HG03060 (cell line): ENCODE measurements around the gene ZMIZ1.

Experiments
- ATAC-seq: cut with Tn5 transposase; IDR thresholded peaks from one replicate; pipeline ENCODE4 v1.9.1; 2021; ENCODE audit warnings: low read depth, moderate number of reproducible peaks; ENCODE audit not compliant: unreplicated experiment

ZMIZ1 gene

DNA sequence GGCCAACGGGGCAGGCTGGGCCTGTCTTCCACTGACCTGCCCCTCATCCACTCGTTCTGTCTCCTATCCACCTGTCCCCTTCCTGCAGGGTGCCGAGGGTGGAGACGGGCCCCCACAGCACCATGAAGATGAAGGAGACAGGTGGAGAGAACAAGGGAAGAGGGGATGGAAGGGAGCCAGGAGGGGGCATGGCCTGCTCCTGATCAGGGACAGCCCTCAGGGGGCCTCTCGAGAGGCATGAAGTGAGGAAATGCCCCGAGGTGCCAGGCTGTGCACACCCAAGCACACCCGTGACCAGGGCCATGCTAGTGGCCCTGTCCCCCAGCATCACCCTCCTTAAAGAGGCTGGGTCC, 111.2 kb downstream of the ZMIZ1 start:
- ATAC-seq: no peak

DNA sequence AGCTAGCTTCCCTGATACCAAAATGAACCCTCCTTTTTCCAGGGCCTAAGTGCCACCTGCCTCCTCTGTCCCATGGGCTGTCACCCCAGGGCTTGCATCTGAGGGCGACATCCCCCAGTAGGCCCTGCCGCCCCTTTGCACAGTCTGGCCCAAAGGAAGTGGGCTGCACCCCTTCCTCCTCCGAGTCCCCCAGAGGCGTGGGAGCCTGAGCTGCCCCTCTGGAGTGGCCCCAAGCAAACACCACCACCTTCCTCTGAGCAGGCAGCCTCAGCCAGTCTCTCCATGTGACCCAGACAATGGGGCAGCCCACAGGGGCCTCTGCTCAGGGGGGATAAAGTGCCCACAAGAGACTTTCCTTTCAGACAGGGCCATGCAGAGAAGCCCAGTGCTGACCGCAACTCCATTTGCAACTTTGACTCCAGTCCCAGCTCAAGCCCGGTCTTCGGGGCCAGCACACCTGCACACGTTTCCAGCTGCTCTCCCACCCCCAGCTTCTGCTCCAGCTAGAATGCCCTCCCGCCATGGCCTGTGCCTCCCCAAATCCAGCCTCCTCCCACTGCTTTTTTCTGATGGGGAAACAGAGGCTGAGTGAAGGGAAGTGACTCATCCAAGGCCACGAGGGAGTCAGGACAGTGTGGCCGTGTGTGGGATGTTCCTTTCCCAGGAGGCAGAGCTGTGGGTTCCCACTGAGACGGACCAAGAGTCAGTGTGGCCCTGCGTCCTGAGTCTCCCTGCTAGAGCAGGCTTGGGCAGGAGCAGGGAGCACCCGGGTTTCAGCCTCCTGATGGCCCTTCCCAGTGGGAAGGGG, 111.9 kb downstream of the ZMIZ1 start:
- ATAC-seq: no peak

DNA sequence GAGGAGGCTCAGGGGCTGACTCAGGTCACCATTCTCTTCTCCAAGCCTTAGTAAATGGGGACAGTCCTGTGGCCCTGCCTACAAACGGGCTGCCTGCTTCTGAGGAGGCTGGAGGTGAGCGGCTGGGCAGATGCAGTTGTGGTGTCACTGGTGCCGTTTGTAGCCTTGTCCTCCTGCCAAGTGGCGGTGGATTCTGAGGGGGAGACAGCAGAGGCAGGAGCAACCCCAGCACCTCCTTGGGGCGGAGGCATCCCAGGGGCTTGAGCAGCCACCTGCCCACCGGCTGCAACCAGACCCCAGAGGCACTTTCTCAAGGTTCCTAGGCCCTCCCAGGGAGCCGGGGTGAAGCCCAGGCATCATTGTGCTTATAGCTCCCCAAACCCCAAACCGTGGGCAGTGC, 112.5 kb downstream of the ZMIZ1 start:
- ATAC-seq: no peak

DNA sequence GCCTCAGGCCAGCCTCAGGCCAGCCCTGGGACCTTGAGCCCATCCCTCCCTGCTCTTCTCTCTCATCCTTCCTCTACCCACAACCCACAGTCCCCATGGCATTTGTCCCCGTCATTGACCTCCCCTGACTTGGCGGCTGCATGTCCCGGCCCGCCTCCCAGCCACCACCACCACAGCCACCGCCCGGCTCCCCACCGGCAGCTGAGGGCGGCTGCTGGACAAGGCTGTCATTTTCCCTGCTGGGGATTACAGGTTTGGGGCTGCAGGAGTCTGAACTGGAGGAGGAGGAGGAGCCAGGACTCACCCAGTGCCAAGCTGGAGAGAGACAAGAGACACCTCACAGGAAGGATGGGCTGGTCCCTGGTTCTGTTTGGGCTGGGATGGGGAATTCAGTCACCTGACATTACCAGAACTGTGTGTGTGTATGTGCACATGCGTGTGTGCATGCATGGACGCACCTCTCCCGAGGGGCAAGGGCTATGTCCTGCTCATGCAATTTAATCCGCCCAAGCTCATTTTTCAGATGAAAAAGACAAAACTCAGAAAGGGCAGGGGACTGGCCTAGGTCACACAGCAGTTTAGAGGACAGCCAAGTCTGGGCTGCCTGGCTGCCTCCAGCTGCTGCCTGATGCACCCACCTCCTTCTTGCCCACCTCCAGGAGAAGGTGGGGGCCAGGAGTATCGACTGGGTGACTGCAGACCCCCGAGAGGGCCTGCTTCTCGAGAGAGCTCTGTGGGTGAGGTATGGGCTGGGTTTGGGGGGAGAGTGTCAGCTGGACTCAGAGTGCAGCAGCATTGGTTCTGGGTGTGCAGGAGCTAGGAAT, 113.1 kb downstream of the ZMIZ1 start:
- no peak for ATAC-seq

DNA sequence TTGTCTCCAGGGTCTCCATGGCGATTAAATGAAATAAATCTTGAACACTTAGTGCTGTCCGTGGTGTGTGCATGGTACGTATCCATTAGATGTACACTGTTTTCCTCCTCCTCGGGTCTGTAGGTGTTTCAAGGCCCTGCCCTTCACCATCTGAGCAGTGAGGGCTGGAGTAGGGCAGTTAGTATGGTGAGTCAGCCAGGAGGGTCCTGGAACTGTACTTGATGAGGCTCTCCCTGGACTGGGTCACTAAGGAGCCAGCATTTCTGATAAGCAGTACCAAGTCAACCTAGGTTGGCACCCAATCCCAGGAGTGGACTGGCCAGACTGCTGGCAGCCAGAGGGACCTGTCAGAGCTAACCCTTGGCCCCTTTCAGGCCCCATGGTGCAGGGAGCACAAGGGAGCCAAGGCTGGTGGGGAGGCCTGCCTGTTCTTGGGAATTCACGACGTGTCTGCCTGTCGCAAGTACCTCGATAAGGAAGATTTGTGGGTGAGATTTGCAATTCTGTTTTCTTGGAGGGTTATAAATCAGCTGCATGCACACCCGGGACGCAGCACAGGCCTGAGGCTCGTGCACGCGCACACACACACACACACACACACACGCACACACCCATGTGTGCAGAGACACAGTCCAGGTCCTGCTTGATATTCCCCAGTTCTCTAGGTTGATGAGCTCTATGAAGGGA, 114.2 kb downstream of the ZMIZ1 start:
- no peak for ATAC-seq

DNA sequence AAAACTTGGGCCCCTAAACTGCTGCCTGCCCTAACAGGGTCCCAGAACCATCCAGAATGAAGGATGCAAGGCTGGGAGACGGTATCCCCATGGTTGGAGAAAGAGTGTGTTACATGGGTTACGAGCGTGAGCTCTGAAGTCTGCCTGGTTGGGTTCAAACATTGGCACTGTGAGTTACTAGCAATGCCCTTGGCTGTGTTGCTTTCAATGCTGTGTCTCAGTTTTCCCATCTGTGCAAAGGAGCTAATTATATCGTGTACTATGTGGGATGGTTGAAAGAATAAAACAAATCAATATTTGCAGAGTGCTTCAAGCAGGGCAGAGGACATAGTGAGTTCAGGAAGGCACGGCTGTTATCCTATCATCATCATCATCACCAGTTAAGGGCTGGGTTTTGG, 114.7 kb downstream of the ZMIZ1 start:
- no peak for ATAC-seq

DNA sequence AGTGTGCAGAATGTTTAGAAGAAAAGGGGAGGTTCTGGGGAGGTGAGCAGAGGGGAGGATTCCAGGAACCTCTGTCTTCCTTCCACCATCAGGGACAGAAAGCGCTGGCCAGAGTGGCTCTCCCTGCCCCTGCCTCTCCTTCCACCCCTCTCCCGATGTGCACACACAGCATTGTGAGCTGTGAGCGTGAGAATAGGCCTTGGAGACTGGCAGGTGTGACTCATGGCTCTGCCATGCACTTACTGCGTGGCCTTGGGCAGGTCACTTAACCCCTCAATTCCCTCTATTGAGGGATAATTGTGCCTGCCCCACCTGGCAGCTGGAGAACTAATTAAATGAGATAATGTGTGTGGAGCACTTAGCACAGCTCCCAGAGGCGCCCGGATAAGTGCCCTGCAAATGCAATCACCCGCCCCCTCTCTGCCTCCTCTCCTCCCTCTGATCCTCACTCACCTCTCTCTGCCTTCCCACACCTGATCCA, 115.4 kb downstream of the ZMIZ1 start:
- ATAC-seq: no peak

DNA sequence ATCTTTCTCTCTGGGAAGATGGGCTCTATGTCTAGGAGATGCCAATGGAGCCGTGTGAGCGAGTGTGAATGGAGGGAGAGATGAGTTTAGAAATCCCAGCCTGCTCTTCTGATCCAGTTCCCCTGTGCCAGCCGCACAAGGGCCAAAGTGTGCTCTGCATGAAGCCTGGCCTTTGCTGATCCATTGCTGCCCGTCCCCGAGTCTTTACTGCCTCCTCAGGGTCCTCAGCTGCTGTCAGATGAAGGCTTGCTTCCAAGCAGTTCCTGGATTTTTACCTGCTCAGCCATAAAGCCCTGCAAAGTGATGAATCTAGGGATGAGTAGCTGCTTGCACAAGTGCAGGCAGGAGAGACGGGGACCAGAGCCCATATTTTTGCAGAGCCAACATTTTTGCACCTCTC, 115.9 kb downstream of the ZMIZ1 start:
- no peak for ATAC-seq

DNA sequence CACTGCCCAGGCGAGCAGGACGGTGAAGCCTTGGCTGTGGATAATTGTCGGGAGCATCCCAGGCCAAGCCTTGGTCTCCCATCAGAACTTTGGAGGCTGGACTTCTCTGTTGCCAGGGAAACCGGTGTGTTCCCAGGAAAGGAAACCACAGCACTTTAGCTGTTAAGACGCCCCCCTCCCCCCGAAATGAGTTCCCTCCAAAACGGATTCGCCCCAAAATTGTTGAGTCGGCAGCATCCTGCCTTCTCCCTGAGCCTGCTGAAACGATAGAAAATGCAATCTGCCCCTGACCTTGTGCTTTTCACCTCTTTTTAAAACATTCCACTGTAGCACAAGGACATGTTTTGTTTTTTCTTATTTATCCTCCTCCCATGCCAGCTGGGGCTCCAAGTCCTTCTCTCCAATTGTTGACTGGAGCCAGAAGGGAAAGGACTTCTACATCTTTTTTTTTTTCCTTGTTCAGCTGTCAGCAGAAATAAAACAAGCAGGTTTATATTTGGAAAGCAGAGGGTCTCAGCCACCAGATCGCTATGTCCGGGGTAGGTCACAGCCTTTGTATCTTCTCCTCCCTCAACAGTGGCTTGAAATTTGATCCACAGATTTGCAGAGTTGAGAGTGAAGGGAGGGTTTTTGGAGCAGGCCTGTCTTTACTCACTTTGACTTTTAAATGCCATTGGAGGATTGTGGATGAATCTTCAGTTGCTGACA, 116.5 kb downstream of the ZMIZ1 start:
- no peak for ATAC-seq

DNA sequence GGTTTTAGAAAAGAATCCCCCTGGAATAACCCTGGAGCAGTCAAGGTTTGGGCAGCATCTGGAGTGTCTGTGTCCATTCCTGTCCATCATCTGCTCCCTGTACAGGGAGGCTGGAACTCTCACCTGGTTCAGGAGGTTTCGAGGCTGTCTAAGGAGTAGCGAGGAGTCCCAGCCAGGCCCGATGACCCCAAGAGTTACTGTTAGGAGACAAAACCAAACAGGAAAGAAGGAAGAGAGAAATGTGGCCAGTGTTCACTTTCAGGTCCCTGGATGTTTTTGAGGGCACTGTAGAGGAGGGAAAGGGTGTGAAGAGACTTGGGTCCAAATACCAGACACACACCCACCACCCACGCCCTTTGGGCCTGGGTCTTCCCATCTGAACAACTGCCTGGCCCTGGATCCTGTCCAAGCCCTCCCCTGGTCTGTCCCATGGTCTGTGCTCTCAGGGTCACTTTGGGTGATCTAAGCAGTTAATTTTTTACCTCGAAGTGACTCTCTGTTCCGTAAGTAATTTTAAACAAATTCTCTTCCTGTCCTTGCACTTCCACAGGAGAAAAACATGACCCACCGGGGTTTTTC, 117.1 kb downstream of the ZMIZ1 start:
- ATAC-seq: no peak

DNA sequence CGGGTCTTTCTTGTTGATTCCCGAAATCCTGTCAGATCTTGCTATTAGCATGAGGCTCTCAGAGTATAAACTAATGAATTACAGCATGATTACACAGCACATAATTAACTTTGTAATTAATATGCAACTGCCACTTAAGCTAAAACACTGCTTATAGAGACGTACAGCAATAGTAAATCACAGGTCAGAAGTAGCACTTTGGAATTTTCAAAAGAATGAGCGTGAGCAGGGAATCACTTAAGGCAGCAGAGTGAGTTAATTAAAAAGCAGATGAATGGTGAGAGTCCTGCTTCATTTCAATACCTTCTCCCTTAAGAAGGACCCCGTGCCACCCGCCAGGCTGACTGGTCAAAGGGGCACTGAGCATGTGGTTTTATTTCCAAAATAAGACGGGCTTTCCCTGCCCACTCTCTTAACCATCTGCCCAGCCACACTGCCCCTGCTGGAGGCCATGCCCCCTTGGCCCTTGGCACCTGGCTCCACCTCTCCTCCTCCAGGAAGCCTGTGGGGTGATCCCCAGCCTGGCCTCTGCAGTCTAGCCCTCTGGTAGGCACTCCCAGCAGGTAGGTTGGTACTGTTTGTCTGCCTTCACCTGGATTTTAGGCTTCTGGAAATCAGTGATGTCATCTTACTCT, 117.8 kb downstream of the ZMIZ1 start:
- no peak for ATAC-seq

DNA sequence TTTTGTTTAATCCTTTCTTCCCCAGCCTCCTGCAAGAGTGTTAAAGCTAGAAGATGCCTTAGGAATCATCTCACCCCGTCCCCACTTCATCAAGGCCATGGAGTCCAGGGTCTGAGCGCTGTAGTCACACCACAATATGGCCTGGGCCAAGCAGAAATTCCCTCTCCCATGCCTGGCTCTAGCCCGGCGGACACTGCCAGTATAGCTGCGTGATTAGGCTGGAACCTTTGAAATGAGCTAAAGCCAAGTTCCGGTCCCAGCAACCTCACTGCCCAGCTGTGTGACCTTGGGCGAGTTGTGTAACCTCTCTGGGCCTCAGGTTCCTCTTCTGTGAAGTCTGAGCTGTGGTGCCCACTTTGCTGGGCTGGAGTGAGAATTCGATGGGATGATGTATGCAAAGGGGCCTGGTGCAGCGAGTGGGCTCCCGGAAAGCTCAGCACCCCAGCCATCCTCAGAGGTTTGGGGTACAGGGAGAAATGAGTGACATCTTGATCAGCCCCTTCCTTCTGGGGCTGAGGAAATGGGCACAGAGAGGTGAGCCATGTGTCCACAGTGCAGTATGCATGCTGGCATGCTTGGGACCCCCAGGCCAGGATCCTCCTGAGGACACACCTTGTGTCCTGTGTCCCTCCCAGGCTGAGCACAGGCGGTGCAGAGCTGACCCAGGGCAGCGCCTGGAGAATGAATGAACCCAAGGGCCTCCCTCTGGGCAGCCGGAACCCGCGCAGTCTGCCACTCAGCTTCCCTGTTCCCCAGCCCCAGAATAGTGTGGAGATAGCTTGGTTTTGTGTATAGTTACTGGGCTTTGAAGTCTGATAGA, 118.6 kb downstream of the ZMIZ1 start:
- no peak for ATAC-seq

DNA sequence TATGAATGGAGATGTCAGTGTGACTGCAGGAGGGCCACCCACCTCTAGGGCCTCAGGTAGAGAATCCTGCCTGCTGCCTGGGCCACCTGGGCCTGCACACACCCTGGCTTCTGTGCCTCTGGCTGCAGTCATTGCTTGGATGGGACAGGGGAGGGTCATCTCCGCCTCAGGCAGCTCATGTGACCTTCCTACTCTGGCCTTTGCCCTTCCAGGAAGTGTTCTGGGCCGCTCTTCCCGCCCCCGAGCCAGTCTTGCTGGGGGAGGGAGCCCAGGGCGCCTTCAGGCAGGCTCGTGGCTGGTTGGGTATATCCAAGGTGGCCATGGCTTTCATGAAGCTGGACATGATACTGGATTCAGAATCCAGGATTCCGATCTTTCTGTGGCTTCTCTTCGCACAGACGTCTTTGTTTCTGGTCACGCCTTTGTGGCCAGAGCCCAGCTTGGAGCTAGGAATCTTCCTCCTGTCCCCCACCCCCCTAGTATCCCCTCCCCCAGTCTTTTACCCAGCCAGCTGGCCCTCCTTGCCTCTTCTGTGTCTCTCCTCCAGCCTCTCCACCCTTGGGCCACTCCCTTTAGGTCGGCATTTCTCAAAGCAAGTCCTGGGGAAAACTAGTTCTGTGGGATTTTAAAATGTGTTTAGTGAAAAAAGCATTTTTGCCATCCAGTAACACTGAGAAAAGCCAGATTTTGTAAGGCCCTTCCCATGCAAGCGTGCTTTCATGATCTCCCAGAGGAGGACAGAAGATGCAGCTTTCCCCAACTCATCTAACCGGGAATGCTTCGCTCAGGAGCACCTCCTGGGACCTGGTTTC, 119.6 kb downstream of the ZMIZ1 start:
- no peak for ATAC-seq

DNA sequence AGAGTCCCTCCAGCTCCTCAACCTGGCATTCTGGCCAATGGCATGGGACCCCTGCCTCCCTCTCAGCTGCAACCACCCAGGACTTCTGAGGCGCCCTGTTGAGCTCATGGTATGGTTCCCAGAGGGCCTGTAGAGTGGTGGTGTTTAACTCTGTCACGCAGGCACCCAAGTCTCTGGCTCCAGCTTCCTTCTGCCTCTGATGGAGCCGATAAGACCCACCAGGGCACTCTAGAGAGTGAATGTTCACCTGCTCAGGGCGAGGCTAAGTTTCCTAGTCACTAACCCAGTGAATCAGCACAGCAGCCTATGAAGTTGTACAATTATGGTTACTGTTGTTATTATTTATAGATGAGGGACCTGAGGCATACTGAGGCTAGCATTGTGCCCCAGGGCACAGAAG, 120.4 kb downstream of the ZMIZ1 start:
- ATAC-seq: no peak

DNA sequence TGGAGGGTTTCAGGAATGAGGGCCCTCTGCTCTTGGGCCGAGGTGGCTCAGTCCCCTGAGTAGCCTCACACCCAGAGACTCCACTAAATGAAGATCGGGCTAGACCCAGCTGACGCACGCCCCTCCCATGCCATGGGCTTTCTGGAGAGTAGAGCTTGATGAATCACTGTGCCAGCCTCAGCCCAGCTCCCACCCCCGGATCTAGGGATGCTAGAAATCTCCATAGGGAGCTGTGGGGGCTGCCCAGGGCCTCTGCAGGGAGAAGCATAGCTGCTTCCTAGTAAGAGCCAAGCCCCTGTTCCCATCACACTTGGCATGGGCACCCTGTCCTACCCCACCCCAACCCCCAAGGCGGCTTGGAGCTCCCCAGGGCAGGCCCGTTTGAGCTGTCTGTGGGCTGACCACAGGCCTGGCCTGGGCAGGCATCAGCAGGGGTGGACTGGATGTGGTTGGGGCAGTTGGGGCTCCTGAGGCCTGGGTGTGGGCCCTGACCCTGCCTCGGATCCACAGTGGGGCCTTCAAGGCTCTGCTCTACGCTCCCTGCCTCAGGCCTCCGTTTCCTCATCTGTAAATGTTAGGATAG, 121.2 kb downstream of the ZMIZ1 start:
- ATAC-seq: no peak

DNA sequence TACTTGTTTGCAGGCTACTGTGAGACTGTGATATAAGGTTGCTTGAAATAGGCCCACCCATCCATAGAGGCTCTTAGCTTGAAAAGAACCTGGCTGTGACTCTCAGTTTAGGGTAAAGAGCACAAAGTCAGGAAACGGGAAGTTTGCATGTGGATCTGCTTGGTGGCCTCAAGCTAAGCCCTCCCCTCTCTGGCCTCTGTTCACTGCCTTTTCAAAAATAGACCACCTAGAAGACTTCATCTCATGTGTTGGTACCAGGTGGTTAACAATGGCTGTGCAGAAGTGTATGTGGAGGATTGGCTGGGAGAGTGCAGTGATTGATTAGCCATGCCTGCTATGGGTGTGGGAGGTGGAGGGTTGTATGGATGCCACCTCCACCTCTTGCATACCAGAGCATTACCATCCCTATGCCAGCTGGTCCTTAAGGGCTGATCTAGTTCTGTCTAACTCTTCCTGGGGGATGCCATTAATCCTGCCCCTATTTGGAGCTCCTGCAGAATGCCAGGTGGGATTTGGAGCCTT, 122.0 kb downstream of the ZMIZ1 start:
- no peak for ATAC-seq

DNA sequence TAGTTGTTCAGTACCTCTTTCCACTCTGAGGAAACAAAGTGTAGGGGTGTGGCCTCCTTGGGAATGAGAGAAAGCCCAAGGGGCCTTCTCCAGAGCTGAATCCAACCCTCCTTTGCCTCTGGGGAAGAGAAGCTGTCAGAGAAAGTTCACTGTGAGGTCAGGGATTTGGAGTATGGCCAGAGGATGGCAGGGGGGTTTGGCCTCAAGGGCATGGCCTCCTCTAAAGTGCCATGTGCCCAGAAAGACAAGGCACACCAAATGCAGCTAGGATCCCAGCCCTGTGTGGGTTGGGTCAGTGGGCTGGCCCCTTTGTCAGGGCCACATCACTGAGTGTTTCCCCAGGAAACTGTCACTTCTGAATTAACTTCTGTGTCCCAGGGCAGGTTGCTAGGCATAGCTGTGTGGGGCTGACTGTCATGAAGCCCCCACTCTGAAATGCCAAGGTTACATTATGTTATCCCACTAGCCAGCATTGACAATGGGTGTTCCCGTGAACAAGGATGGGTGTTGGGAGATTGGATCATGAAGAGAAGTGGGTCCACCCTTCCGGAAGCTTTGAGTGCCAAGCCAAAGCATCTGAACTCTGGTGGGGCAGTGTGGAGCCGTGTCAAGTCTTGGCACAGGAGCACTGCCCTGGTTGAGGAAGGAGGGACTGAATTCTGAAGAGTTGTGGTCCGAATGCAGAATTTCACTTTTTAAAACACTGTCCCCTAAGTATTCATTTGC, 123.3 kb downstream of the ZMIZ1 start:
- no peak for ATAC-seq
